ENCODE data around the gene TMPRSS11E.

The TMPRSS11E gene

GRCh38 chr4:68489338-68489737 is 42.1 kb downstream of the TMPRSS11E start:
- DNase-seq (ENCODE audit: low read depth in 1 of 2, low spot score in 1 of 2) = no peak
- H3K27me3 ChIP-seq (ENCODE audit: insufficient read depth, poor library complexity, severe bottlenecking) = no peaks in the 10 kb centered on the region
- H3K4me3 ChIP-seq (replicated peaks; ENCODE audit: insufficient read depth, low read length) = no peak overlapping the region
- no peak overlapping the region for H3K27ac ChIP-seq (replicated peaks)
- TF ChIP-seq SPI1 (IDR thresholded peaks at IDR 0.05; ENCODE audit: borderline replicate concordance, low read depth) (no peak), REST (IDR thresholded peaks at IDR 0.05; ENCODE audit: insufficient replicate concordance, low read depth) (no peak), POLR2AphosphoS5 (IDR thresholded peaks at IDR 0.05; ENCODE audit: low read depth) (no peak), GABPA (IDR thresholded peaks at IDR 0.05; ENCODE audit: low read depth) (no peak)
- TF ChIP-seq, protein P1, sequence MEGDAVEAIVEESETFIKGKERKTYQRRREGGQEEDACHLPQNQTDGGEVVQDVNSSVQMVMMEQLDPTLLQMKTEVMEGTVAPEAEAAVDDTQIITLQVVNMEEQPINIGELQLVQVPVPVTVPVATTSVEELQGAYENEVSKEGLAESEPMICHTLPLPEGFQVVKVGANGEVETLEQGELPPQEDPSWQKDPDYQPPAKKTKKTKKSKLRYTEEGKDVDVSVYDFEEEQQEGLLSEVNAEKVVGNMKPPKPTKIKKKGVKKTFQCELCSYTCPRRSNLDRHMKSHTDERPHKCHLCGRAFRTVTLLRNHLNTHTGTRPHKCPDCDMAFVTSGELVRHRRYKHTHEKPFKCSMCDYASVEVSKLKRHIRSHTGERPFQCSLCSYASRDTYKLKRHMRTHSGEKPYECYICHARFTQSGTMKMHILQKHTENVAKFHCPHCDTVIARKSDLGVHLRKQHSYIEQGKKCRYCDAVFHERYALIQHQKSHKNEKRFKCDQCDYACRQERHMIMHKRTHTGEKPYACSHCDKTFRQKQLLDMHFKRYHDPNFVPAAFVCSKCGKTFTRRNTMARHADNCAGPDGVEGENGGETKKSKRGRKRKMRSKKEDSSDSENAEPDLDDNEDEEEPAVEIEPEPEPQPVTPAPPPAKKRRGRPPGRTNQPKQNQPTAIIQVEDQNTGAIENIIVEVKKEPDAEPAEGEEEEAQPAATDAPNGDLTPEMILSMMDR (IDR thresholded peaks at IDR 0.05; ENCODE audit: insufficient read depth, low read length) = no peak

GRCh38 chr4:68490826-68491457 is 43.7 kb downstream of the TMPRSS11E start:
- no peak overlapping the region for H3K4me3 ChIP-seq (replicated peaks; ENCODE audit: insufficient read depth, low read length)
- no peaks in the 10 kb centered on the region for H3K27me3 ChIP-seq (ENCODE audit: insufficient read depth, poor library complexity, severe bottlenecking)
- TF ChIP-seq POLR2AphosphoS5 (IDR thresholded peaks at IDR 0.05; ENCODE audit: low read depth) = no peak
- no peak for TF ChIP-seq GABPA (IDR thresholded peaks at IDR 0.05; ENCODE audit: low read depth)
- no peak for TF ChIP-seq REST (IDR thresholded peaks at IDR 0.05; ENCODE audit: insufficient replicate concordance, low read depth)
- TF ChIP-seq SPI1 (IDR thresholded peaks at IDR 0.05; ENCODE audit: borderline replicate concordance, low read depth) = no peak
- TF ChIP-seq, protein P1 (IDR thresholded peaks at IDR 0.05; ENCODE audit: insufficient read depth, low read length) = no peak
- H3K27ac ChIP-seq (replicated peaks) = no peak overlapping the region
- no peak for DNase-seq (ENCODE audit: low read depth in 1 of 2, low spot score in 1 of 2)

- no peak overlapping the region for H3K27ac ChIP-seq (replicated peaks)
- no peaks in the 10 kb centered on the region for H3K27me3 ChIP-seq (ENCODE audit: insufficient read depth, poor library complexity, severe bottlenecking)
- TF ChIP-seq SPI1 (IDR thresholded peaks at IDR 0.05; ENCODE audit: borderline replicate concordance, low read depth) = 0 out of 2 replicates have a peak, but pooled peaks have one; percentile 32
- no peak for TF ChIP-seq GABPA (IDR thresholded peaks at IDR 0.05; ENCODE audit: low read depth)
- no peak for DNase-seq (ENCODE audit: low read depth in 1 of 2, low spot score in 1 of 2)
- H3K4me3 ChIP-seq (replicated peaks; ENCODE audit: insufficient read depth, low read length) = no peak overlapping the region
These were observed 47.4 kb downstream of the TMPRSS11E start for GRCh38 chr4:68494688-68495087.

GRCh38 chr4:68498413-68499007 is 51.2 kb downstream of the TMPRSS11E start:
- peak; percentile 27 to 59 for DNase-seq (ENCODE audit: low read depth in 1 of 2, low spot score in 1 of 2)
- no peaks in the 10 kb centered on the region for H3K27me3 ChIP-seq (ENCODE audit: insufficient read depth, poor library complexity, severe bottlenecking)

More at GRCh38 chr4:68498413-68499007, 51.2 kb downstream of the TMPRSS11E start:
- Histone ChIP-seq H3K4me3 (replicated peaks; ENCODE audit: insufficient read depth, low read length) (no peak overlapping the region), H3K27ac (replicated peaks) (no peak overlapping the region)
- TF ChIP-seq POLR2AphosphoS5 (IDR thresholded peaks at IDR 0.05; ENCODE audit: low read depth) (no peak), GABPA (IDR thresholded peaks at IDR 0.05; ENCODE audit: low read depth) (no peak)
- TF ChIP-seq, protein P1 (IDR thresholded peaks at IDR 0.05; ENCODE audit: insufficient read depth, low read length) = peak; percentile 46
